HG03095 (cell line): Measurements from ENCODE around the gene ATP6V0C.
"Not testable (repeated sequence)": the region's sequence is repeated elsewhere in the genome, so short reads cannot be mapped to it uniquely, and the experiment has no call there.

Experiments
- ATAC-seq: cut with Tn5 transposase; IDR thresholded peaks from one replicate; pipeline ENCODE4 v1.9.1; 2021; ENCODE audit warnings: moderate library complexity; ENCODE audit not compliant: unreplicated experiment

The ATP6V0C gene

DNA sequence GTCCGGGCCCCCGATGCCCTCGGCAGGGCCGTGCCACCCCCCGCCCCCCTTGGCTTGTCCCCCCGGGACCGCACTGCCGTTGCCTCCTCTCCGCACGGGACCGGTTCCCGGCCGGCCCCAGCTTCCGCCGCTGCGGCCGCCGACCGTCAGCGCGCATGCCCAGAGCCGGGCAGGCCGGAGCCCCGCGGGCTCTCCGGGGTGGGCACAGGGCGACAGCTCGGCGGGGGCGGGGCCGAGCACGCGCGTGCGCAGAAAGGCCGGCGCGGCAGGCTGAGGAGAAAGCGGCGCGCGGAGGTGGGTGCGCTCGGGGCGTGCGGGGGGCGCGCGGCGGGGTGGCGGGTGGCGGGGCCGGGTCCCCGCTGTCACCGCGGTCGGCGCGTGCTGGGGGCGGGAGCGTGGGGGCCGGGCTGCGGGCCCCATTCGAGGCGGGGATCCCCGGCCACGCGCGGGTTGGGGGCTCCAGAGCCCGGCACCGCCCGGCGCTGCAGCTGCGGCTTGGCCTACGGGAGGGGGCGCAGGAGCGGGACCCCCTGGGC lies 38.8 kb upstream of the ATP6V0C start, which contains the start of gene TBC1D24:
Gene TBC1D24 (plus strand): TSS at position 251 of the 536 bp plus-strand sequence. CDS start 21,022 bp downstream, outside the sequence.
- ATAC-seq = peak; percentile 36

DNA sequence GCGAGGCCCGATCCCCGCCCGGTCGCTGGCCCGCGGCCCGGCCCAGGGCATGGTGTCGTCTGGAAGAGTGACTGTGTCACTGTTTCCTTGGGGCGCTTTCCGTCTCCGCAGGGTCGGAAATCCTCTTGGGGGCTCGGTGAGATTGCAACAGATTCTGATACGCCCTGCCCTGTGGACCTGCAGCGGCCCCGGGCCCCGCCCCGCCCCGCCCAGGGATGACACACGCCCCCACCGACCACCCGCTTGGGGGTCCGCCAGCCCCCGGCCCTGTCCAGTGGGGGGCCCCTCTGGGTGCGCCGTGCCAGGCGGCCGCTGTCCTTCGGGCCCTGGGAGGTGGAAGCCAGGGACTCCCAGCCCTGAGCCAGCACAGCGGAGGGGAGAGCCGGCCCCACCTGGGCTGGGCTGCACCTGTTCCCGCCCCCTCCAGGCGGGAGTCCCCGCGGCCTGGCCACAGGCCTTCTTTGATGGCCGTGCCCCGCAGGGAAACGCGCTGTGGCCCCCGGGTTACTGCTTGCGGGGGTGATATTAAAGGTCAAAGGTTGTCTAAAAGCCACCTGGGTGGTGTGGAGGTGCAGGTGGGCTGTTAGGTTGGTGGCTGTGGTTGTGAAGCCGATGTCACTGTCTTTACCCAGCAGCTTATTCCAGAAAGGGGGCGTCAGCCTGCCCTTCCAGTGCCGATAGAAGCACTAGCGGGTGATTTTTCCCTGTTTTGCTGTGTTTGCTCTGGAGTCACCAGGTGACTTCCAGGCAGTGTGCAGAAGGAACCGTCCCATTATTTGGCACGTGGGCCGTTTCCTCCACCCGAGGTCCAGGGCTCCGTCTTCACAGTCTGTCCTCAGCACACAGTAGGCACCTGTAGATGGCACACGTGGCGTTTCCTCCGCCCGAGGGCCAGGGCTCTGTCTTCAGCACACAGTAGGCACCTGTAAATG lies 38.1 kb upstream of the ATP6V0C start:
- ATAC-seq = peak; percentile 8

DNA sequence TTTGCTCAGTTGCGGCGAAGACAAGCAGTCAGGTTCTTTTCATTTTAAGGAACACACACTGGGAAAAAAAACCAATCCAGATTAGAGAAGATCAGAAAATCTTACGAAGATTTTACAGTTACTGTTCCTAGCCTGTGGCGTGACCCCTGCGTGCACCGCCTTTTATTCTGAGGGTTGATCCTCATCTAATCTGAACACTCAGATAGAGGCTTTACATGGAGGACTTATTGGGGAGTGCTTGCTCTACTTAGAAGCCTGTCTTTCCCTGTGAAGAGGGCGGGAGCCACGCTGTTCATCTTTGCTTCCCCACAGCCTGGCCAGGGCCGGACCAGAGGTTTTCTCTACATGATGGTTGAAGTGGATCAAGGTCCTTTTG lies 37.4 kb upstream of the ATP6V0C start:
- ATAC-seq = no peak

DNA sequence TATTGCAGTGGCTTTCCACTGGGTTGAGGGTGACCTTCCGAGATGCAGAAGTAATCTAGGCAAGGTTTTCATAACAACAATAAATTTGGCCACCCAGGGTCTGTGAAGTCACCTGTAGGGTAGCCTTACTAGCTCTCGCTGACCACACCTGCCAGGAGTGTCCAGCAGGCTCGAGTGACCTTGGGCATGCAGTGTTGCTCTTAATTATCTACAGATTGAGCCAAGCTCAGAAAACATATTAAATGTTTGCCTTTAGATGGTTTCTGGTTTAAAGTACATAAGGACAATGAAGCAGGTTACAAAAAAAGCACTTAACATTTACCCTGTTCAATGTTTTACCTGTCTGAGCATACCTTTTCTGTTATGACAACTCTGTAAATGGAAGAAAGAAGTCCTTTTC lies 37.0 kb upstream of the ATP6V0C start:
- ATAC-seq = no peak

DNA sequence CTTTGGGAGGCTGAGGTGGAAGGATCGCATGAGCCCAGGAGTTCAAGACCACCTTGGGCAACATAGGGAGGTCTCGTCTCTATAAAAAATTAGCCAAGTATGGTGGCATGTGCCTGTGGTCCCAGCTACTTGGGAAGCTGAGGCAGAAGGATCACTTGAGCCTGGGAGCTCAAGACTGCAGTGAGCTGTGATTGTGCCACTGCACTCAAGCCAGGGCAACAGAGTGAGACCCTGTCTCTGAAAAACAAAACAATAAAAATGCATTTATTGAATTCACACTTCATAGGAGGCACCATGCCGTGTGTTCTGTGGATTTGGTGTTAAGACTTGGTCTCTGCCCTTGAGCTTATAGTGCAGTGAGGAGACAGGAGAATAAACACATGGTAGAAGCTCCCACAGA lies 36.4 kb upstream of the ATP6V0C start:
- no peak for ATAC-seq

DNA sequence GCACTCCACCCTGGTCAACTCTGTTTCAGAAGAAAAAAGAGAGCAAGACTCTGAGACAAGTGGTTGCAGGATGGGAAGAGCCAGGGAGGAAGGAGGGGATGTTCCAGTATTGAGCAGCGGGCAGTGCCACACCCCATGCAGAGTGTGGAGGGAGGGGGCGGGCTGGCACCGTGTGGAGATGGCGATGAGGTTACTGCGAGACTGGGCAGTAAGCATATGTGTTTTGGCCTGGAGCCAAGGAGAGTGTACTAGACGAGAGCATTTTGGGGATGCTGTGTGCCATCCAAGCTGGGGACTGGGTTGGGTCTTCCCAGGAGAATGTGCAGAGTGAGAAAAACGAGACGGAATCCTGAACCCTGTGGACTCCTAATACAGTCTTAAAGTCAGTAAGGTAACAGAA lies 35.5 kb upstream of the ATP6V0C start:
- no peak for ATAC-seq

DNA sequence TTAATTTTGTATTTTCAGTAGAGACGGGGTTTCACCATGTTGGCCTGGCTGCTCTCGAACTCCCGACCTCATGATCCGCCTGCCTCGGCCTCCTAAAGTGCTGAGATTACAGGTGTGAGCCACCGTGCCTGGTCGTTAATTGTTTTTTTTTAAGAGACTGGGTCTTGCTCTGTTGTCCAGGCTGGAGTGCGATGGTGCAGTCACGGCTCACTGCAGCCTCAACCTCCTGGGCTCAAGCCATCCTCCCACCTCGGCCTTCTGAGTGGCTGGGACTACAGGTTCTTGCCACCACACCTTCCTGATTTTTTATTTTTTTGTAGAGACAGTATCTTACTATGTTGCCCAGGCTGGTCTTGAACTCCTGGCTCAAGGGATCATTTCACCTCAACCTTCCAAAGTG lies 33.8 kb upstream of the ATP6V0C start:
- ATAC-seq = not testable (repeated sequence)

DNA sequence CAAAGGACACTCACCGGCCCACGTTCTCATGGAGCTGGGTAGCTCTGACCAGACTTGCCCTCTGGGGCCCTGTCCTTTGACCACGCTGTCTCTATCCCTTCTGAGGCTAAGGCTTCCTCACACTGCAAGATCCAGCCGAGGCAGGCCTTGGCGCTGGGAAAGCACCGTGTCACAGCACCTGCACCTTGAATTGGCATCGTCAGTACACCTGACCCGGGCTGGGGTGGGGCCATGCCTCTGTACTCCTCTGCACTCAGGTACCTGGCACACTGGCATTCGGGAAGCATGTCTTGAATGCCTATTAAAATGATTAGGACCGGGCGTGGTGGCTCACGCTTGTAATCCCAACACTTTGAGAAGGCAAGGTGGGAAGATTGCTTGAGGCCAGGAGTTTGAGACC lies 32.8 kb upstream of the ATP6V0C start:
- ATAC-seq = no peak

DNA sequence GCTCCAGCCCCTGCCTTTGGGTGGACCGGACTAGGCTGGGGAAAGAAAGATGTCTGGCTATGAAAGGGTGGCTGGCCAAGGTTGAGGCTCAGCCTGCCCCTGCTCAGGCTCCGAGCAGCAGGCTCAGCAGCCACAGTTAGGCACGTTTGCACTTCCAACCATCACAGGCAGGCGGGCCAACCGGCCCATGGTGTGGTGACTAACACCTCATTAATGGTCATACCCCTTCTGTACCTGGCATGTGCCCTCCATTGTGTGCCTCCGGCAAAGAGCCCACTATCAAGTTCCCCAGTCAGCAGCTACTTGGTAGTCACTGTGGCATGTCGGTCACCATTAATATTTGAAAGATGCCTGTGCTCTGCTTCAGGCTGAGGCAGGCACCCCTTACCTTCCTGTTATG lies 32.1 kb upstream of the ATP6V0C start:
- ATAC-seq = no peak

DNA sequence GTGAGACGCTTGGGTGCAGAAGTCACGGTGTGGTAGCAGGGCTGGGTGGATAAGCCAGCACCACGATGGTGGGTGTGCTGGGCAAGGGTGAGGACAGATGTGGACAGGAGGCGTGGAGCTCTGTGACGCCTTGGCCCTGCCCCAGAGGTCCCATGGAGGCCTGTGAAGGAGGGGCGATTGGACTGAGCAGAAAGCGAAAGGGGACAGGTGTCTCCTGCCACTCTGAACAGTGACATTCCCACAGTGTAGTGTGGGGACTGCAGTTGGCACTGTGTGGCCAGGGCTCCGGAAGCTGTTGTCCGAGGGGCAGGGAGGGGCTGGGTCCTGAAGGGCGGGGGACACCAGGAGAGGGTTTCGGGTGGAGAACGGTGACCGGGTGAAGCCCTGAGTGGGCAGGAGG lies 31.5 kb upstream of the ATP6V0C start:
- ATAC-seq = no peak

DNA sequence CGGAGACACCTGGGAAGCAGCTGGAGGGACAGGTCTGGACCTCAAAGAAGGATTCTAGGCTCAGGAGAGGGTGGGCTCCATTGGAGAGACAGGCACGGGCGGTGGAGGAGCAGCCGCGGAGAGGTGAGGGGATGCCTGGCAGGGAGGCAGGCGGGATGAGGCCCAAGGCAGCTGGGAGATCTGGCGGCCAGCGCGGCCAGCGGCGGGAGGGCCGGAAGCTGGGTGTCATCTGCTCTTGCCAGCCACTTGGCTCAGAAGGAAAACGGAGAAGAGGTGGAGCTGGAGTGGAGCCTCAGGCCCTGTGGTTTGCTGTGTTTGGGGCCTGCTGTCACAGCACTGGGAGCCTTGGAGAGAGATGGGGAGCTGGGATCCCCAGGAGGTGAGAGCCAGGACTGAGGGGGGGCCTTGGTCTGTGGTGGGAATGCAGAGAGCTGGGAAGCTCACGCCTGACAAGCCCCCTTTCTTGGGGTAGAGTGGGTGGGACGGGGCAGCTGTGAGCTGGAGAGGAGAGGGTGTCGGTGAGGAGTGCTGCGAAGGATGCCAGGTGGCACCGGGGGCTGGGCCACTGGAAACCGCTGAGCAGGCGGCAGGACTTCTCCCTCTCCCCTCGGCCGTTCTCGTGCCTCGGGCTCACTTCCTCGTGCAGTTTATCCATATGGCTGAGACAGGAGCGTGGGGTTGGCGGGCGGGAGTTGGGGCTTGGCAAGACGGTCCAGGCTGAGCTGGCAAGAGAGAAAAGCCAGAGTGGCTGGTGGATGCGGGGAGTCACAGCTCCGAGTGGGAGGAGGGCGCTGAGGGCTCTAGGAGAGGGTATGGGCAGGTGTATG lies 30.8 kb upstream of the ATP6V0C start:
- ATAC-seq = no peak

DNA sequence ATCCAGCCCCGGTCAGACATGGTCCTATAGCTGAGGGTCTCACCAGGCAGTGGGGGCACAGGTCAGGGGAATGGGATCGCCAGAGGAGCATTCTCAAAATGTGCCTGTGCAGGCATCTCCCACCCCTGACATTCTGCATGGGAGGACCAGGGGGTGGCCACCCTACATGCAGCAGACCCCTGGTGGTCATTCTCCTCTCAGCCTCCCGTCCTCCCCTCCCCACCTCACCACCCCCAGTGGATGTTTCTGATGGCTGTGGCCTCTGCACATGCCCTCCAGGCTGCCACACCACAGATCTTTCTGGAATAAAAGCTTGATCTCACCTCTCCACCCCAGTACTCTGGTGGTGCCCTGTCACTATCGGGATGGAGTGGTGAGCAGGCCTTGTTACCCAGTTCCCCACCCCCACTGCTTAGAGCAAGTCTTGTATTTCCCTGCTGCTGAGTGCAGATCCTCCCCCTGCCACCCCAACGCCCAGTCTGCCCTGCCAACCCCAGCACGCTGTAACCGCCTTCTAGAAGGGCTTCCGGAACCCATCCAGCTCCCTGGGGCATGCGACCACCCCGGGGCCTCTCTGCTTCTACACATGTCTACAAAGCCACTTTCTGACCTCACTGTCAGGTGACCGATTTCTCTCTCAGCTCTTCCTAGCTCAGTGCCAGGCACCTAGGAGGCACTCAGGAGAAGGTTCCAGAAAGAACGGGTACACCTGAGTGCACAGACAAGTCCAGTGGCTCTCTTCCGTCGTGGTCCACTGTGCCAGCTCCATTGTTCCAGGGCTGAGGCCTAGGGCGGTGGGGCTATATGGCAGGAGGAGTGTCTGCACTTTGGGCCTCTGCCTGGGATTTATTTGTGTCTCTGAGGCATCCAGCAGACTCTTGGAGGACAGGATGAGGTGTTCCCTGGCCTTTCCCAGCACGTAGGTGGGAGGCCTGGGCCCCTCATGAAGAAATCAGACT lies 29.5 kb upstream of the ATP6V0C start:
- no peak for ATAC-seq

DNA sequence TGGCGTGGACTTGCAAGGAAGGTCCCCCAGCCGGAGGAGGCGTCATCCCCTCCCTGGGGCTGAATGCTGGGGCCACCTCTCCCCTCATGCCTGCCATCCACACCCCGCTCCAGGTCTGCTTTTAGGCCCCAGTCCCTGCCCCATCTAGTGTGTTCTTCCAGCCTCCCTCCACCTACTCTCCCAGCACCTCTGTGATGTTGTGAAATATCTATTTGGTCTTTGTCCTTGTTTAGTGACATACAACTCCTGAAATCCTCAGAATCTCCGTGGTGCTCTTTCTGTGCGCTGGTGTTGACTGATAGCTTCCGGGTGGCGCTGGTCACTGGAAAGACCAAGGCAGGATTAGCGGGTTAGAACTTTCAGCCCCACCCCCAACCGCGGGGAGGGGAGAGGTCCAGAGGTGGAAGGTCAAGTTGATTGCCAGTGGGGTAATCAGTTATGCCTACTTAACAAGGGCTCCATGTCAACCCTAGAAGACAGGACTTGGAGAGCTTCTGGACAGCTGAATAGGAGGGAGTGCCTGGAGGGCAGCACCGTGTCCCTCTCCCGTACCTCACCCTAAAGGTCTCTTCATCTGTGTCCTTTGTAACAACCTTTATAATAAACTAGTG lies 28.7 kb upstream of the ATP6V0C start:
- no peak for ATAC-seq

DNA sequence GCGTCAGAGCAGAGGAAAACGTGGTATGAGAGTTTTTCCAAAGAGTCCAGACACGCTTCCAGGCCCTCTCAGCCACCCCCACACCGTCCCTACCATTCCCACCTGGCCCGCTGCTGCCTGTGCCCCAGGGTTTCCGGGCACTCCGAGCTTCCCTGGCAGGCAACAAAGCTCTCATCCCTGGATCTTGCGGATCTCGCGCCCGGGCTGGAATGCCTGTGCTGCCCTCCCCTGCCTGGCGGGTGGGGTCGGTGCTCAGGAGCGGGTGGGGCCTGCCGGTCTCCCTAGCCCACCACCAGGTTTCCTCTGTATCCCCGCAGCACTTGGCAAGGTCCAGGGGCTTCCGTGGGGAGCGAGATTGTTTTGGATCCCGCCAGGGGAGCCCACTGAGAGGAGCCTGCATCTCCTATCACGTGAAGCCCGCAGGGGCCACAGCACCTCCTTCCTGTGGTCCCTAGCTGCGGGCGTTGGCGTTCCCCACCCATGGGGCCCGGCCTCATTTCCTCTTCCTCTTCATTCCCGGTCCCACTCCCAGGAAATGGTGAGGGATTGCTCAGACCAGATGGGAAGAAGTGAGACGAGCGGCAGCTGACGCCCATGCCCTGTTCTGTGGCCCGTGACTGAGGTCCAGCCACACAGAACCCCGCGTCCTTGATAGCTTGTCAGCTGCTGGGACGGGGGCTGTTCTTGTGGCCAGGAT lies 27.8 kb upstream of the ATP6V0C start:
- ATAC-seq = no peak

DNA sequence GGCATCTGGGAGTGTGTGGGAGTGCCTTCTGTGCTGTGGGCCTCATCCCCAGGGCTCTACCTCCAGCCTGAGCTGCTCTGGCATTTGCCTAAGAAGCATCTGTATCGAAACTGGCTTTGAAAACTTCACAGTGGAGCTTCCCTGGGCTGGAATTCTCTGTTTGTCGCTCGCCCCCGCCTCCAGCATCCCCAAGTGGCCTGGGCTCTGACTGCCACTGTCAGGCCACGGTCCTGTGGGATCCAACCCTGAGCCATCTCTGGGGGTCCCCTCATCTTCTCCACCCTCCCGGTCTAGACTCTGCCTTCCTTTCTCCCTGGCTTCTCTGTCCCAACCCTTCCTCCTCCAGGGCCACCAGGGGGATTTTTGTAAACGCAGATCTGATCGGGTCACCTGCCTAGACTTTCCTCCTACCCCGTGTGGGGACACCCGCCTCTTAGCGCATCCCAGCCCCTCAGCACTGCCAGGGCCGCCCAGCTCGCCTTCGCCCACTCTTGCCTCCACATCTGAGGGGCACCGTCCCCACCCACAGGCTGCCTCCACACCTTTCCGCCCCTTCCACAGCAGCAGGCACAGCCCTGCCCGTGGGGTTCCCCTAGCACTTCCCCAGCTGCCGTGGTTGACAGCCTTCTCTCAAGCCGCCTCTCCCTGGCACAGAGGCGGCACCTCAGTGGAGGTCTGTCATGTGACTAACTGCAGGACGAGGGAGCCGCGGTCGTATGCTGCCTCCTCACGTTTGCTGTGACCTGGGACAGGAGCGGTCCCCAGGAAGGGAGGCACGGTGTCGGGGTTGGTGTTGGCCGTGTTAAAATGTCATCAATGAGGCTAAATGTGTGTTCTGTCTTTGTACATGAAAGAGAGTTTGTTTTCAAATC lies 26.9 kb upstream of the ATP6V0C start:
- peak; percentile 66 for ATAC-seq

DNA sequence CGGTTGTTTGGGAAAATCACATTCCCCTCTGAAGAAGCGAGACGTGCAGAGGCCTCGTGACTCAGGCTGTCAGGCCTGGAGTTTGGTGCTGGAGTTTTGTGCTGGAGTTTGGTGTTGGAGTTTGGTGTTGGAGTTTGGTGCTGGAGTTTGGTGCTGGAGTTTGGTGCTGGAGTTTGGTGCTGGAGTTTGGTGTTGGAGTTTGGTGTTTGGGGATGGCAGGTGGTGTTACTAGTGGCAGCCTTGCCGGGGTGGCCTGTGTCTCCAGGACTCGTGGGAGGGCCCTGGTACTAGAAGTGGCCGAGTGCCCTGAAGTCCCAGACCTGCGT lies 26.3 kb upstream of the ATP6V0C start:
- ATAC-seq = no peak

DNA sequence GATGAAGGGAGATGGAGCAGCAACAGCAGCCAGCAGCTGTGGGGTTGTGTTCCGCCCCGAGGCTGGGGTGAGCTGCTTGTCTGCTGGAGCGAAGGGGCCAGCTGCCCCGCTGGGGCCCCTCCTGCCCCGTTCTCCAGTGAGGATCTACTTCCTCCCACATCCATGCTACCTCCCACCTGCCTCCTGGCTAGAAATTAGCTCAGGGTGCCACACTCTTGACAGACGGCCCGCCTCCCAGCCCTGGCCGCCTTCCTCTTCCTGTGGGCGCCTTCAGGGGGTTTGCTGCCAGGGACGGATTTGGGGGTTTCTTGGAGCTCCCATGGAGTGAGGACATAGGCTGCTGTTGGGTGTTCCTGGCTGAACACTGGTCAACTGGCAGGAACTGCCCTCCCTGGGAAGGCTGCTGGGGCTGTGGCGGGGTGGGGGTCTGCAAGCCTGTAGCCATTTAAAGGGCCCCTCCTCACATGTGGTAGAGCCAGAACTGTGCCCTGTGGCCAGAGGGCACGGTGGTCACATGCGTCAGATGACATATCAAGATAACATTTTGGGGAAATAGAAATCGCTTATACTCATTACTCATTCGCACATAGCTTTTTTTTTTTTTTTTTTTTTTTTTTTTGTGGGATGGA lies 25.7 kb upstream of the ATP6V0C start:
- ATAC-seq = no peak

DNA sequence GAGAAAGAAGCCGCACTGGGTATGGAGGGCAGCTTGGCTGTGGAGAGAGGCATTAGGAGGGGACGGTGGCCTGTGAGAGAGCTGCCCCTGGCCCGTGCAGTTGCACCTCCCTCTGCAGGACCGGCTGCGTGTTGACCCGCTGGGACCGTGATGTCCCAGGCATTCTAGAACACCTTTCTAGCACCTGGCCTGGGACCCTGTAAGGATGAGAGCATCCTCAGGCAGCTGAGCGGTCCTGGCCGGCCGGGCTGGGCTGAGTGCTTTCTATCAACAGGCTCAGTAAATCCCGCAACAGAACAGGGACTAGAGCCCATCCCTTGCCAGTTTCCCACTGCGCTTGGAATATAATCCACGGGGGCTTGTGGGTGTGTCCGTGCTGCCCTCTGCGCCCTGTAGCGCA lies 24.2 kb upstream of the ATP6V0C start:
- no peak for ATAC-seq
